Hematopoietic multipotent progenitor cell treated with erythropoietin and hydrocortisone succinate and interleukin-3 and kit ligand, for 15 days (in vitro differentiated cells): ENCODE measurements around the gene OVOL2.

ENCODE experiments used
- DNase-seq: peaks from one replicate; pipeline ENCODE4 v3.0.0-alpha.2; 2015; ENCODE audit warnings: low spot score

The OVOL2 gene

DNA sequence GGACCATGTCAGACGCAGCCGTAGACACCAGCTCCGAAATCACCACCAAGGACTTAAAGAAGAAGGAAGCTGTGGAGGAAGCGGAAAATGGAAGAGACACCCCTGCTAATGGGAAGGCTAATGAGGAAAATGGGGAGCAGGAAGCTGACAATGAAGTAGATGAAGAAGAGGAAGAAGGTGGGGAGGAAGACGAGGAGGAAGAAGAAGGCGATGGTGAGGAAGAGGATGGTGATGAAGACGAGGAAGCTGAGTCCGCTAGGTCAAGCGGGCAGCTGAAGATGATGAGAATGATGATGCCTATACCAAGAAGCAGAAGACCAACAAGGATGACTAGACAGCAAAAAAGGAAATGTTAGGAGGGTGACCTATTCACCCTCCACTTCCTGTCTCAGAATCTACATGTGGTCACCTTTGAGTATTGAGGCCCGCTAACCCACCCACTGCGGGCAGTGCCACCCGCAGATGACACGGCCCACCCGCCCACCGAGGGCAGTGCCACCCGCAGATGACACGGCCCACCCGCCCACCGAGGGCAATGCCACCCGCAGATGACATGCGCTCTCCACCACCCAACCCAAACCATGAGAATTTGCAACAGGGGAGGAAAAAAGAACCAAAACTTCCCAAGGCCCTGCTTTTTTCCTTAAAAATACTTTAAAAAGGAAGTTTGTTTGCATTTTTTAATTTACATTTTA, 45.6 kb downstream of the OVOL2 start:
- no peak for DNase-seq

DNA sequence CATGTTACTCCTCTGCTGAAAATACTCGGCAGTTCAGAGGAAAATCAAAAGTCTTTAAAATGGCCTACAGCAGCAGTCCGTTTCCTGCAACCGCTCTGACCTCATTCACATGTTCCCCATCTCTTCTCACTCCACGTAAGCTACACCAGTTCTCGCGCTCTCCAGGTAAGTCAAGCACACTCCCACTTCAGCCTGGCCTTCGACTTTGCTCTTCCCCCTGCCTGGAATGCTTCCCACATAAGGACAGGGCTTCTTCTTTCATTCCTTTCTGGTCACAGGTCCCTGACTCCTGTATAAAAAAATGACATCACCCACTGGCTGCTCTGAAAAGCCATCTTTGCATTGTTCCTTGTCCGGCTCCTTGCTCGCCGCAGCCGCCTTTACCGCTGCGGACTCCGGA, 46.2 kb downstream of the OVOL2 start:
- DNase-seq: no peak

DNA sequence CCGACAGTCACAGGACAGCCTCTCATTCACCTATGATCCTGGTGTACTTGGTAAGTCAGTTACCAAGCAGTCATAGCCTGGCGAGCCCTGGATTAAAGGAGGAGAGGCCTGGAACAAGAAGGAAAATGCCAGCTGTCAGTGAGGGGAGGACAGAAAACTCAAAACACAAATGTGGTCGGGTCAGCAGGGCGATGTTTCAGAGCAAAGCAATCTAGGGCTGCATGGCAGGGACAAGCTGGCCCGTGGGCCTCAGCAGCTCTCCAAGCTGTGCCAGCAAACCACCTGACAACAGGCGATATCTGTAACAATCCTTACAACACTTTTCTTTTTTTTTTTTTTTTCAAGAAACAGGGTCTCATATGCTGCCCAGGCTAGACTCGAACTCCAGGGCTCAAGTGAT, 48.6 kb downstream of the OVOL2 start:
- DNase-seq: no peak

DNA sequence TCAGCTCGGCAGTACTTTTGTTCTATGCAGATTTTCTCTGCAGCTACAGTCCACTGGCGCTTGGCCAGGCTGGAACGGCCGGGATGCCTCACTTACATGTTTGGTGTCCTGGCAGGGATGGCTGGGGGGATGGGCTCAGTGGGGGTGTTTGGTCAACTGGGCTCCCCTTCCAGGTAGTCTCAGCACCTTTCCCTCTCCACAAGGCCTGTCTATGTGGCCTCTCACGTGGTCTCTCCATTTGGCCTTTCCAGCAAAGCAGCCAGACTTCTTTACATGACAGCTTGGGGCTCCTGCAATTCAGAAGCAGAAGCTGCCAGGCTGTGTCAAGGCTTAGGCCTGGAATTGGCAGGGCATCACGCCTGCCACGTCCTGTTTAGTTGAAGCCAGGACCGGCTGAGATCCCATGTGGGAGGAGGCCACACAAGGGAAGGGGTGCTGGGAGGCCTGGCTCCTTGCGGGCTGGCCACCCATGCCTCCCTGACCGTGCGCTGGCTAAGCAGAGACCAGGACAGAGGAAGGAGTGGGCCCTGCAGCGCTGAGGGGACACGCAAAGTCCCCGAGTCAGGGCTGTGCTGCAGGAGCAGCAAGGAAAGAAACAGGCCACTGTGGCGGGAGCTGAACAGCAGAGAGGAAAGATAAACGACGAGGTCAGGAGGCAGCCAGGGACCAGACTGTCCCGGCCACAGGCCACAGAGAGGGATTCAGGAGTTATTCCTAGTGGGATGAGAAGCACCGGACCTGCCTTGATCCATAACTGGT, 50.0 kb downstream of the OVOL2 start:
- DNase-seq: no peak

DNA sequence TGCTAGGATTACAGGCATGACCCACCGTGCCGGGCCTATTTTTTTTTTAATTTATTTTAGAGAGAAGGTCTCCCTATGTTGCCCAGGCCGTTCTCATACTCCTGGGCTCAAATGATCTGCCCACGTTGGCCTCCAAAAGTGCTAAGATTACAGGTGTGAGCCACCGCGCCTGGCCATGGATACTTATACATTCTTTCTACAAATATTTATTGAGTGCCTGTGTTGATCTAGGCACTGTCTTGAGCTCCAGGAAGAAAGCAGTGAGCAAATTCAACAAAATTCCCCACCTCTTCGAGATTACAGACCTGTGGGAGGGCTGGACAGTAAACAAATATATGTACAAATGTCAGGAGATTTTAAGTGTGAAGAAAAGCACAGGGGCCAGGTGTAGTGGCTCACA, 51.0 kb downstream of the OVOL2 start:
- DNase-seq: no peak

DNA sequence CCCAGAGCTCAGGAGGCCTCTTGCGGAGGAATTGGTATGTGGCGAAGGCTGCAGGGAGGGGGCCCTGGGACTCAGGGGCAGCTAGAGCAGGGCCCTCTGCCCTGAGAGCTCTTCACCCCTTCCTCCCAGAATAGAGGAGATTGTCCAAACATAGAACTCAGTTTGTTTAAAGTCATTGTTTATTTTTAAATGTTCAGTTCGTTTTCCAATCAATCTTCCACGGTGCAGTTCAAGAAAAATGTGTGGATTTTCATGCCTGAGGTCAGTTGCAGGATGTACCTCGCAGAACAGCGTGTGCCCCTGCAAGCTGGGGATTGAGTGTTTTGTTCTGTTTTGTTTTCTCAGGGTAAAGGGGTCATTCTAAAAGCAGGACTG, 51.7 kb downstream of the OVOL2 start:
- no peak for DNase-seq

DNA sequence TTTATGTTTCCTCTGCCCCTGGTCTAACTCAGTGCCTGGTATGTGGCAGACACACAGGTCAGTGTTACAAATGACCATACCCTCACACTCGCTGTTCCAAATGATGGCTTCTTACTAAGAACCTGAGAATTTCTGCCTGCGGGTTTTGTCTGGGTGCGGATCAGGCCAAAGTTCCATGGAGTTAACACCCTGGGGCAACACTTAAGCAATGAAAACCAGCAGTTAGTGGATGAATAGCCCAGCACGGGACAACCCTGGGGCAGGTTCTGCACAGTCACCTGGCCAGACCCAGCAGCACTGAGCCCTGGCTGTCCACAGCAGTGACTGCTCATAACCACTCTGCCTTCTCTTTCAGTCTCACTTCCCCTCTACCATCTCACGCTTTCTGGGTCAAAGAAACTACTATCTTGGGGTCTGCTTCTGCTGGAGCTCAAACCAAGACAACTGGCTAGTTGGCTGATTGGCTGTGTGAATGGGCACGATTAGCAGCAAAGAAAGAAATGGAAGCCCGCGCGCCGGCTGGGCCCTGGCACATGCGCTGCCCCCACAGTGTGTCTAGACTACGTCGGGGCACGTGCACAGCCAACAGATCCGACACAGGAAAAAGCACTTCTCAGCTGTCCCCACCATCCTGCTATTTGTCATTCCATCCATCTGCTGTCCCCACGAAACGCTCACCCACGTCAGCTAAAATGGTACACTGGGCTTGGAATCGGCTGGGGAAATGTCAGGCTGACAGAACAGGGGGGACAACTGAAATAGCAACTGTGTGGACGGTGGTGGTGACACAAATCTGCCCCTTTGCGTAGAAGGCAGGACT, 52.3 kb downstream of the OVOL2 start:
- DNase-seq: no peak

DNA sequence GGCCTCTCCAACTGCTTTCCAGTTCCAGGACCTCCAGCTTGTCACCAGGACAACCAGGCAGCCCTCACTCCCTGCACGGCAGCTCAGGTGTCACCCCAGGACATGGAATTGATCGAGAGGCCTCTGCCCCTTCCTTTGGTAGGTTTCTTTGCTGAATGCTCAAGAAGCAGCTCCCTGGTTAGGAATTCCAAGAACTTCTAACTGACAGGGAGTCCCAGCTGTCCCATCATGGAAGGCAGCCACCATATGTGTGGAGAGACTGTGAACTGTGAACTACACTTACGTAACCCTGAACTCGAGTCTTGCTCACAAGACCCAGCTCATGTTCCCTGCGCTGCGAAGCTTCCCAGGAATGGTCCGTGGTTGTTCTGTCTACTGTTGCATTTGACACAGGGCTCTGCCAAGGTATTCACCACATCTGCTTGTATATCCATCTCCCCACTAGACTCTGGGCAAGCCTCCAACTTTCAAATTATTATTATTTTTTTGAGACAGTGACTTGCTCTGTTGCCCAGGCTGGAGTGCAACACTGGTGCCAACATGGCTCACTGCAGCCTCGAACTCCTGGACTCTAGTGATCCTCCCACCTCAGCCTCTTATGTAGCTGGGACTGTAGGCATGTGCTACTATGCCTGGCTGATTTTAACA, 53.2 kb downstream of the OVOL2 start:
- DNase-seq: no peak

DNA sequence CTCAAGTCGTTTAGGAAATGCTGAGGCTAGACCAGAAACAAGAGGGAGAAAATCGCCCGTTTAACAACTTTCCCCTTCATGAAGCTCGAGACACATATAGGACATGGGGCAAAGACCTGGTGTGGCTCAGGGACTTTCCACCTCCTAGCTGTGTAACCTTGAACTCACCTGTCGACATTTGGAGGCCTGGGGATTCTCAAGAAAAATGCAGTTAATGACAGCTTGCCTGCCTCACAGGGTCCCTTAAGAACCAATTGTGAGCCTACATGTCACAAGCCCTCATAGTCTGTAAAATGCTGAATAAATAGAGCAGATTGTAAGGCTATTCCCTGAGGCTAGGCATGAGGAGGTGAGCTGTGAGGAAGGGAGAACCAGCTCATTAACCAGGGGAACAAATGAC, 53.8 kb downstream of the OVOL2 start:
- no peak for DNase-seq

DNA sequence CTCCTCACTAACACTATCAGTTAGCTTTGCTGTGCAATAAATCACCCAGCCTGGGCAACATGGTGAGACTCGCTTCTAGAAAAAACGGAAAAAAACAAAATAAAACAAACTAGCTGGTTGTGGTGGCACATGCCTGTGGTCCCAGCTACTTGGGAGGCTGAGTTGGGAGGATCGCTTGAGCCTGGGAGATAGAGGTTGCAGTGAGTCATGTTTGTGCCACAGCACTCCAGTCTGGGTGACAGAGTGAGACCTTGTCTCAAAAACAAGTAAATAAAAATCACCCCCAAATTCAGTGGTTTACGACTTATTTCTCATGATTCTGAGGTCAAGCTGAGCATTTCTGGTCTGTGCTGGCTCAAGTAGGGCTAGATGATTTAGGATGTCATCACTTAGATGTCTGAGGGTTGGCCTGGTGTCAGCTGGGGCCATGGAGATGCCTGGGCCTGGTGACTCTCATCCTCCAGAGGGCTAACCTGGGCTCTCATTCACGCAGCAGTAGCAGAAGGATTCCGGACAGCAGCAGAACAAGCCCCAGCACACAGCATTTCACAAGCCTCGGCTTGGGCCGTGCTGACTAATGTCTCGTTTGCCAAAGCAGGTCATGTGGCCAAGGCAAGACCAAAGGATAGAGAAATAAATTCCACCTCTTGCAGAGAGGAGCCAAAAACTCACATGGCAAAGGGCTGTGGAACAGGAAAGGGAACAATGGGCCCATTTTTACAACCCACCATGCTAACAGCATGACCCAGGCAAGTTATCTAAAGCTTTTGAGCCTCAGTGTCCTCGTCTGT, 56.4 kb downstream of the OVOL2 start:
- no peak for DNase-seq

DNA sequence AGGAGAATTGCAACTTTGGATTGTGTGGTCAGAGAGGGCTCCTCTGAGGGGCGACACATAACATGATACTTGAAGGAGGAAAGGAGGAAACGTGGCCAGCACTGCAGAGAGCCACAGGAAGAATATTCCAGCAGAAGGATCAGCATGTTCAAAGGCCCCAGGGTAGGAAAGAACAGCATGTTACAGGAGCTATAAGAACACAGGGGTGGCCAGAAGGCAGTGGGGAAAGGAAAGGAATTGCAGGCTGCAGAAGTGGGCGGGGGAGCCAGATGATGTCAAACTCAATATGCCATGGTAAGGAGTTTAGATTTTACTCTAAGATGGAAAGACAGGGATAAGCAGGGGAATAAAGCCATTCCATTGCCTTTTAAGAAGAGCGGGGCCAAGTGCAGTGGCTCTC, 58.1 kb downstream of the OVOL2 start:
- DNase-seq: no peak

DNA sequence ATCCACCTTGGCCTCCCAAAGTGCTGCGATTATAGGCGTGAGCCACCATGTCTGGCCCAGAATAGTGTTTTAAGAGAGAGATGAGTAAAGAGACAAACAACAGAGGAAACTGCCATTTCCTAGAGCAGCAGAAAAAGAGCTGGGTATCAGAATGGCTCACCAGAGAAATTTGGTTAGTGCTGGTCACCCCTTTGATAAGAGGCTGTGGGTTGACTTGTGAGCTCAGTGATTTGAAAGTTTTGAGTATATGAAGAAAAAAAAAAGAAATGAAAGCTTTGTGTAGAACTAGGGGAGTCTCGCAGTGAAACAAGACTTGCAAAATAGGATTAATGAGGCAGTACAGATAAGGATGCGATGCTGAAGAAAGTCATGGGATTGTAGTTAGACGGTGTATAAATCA, 59.3 kb downstream of the OVOL2 start:
- no peak for DNase-seq

DNA sequence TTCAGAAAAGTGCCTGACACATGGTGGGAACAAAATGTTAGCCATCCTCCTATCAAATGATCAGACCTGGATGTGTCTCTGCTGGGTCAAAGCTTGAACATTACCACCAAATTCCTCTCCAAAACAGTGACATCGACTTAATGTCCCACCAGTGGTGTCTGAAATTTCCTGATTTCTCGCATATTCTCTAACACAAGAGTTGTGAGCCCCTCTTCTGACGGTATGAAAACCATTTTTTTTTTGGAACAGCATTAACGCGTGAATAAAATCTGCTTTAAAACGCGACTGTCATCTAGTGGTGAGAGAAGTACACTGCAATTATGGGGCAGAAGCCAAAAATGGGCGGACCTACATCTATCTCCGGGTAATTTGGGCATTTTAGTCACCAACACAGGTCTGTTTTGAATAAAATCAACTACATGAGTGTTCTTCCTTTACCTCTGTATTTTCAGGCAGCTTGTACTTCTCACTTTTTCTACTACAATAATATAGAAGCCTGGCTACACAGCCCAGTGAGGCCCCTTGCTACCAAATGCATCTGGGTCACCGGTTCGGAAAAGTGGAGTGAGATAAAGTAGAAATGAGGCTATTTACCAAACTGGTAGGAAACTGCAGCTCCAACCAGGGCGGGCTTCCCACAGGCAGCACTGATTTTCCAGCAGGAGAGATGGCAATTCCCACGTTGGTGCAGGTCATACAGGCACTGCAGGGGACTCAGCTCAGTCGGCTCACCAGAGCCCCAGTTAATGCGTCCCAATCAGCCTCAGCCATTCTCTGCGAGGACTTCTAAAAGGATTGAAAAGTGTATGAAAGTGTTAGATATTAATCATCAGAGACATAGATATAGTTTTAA, 61.5 kb downstream of the OVOL2 start:
- DNase-seq: peak; percentile 79

DNA sequence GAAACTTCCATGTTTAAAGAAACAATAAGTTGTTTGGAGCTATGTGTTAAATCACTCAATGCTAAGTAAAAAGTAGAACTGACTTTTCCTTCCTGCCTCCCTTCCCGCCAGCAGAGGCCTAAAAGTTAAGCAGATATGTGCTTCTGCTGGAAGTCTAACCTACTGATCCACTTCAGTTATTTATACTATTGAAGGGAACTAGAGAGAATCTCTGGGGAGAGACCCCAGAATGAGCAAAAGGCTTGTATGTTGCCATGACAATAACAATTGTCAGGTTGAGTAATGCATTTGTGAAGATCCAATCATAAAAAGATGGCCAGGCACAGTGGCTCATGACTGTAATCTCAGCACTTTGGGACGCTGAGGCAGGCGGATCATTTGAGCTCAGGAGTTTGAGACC, 64.2 kb downstream of the OVOL2 start:
- DNase-seq: no peak

DNA sequence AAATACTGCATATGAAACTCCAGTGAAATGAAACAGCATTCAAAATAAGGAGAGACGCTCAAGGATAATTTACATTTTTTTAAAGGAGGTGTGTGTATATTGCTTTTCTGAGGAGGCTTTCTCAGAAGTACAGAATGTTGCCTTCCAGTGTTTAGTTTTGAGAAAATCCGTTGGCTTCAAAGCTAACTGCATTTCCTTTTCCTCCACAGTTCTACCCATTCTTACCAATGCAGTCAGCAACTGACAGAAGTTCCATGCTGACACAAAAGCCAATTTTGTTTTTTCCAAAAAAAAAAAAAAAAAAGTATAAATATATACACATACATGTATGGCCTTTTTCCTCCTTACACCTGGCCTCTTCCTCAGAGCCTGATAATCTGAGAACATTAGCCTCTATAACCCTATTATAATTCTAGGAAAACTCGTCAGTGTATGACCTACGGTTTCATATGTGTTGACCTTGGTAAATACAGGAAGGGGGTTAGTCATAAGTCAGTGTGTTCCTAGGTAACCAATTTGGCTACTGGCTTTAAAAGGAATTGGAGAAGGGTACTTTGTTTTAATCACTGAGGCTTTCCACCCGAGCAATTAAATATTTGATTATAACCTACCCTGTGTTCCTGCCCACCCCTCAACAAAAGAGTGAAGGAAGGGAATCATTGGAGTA, 64.7 kb downstream of the OVOL2 start:
- DNase-seq: no peak

DNA sequence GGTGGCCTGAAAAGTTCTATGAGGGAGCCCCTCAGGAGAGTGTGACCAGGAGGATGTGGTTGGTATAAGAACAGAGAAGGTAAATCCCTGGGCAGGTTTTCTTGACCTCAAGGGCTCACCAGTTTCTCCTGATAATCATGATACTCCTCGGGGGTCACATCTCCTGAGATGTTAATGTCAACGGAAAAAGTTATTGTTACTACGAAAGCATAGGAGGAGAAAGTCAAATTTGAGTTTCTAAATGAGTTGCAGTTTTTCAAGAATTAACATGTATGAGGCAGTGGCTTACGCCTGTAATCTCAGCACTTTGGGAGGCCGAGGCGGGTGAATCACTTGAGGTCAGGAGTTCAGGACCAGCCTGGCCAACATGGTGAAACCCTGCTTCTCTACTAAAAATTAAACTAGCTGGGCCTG, 65.5 kb downstream of the OVOL2 start:
- DNase-seq: no peak

DNA sequence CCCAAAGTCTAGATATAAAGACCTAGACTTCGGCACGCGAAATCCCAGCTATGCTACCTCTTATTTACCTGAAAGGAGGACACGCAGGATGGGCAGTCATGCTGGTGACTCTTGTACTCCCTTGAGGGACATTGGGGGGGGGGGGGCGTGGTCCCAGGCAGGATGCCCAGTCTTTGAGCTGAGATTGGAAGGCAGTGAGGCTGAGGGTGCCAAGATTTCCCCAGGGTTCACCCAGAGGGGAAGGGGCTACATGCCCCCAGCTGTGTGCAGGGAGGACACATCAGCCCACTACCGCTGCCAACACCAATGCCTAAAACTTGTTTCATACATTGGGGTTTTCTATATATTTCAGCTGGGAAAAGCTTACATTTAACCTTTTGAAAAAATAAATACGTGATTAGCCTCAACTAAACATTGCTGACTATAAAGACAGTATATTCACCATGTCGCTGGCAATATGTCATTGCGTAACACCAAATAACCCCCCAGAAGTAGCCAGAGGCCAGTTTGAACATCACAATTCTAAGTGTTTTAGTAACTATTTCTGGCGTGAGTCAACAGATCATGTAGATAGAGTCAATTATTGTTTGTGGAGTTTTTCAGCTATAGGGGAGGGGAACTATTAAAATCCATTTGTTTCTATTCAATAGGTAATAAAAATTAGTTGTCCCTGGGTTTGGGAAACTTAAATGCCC, 67.3 kb downstream of the OVOL2 start:
- DNase-seq: no peak

DNA sequence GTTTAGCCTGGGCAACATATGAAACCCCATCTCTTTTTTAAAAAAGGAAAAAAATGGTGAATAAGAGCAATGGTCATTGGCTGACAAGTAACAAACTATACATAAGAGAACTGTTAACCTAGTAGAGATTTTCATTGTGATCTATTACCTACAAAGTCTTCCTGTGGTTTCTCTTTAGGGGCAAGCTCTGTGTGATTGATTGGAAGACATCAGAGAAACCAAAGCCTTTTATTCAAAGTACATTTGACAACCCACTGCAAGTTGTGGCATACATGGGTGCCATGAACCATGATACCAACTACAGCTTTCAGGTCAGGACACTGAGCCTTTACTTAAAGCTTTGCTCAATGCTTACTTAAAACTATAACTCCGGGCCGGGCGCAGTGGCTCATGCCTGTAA, 69.7 kb downstream of the OVOL2 start:
- no peak for DNase-seq

DNA sequence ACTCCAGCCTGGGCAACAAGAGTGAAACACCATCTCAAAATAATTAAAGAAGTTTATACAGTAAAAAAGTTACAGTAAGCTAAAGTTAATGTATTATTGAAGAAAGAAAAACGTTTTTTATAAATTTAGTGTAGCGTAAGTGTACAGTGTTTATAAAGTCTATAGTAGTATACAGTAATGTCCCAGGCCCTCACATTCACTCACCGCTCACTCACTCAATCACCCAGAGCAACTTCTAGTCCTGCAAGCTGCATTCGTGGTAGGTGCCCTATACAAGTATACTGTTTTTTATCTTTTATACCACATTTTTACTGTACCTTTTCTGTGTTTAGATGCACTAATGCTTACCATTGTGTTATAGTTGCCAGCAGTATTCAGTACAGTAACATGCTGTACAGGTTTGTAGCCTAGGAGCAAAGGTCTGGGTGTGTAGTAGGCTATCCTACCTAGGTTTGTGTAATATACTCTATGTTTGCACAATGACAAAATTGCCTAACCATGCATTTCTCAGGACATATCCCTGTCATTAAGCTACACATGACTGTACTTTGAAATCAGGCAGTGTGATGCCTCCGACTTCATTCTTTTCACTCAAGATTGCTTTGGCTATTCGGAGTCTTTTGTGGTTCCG, 72.2 kb downstream of the OVOL2 start:
- DNase-seq: no peak
